SK-N-SH treated with all-trans-retinoic acid at 6 μM for 48 hours (cell line): ENCODE measurements around the gene CD300LF.

Experiments
- PPARA ChIP-seq: fragments of 250-450 bp; sonication (Bioruptor Pico); IDR thresholded peaks from 2 replicates; pipeline ENCODE4 v1.5.0; 2020; ENCODE audit warnings: mild to moderate bottlenecking, borderline replicate concordance
- RARB ChIP-seq: fragments of 250-450 bp; sonication (Bioruptor Pico); IDR thresholded peaks from 2 replicates; pipeline ENCODE4 v1.8.0; 2021; ENCODE audit warnings: mild to moderate bottlenecking, moderate library complexity
- ZFP3 ChIP-seq: fragments of 250-450 bp; sonication (Bioruptor Pico); IDR thresholded peaks from 2 replicates; pipeline ENCODE4 v1.5.0; 2020; ENCODE audit warnings: mild to moderate bottlenecking, moderate library complexity
- TF ChIP-seq, protein P1 (sequence below): fragments of 250-450 bp; sonication (Bioruptor Pico); IDR thresholded peaks from 2 replicates; pipeline ENCODE4 v1.8.0; 2020; ENCODE audit warnings: mild to moderate bottlenecking, moderate library complexity, borderline replicate concordance

DNA sequence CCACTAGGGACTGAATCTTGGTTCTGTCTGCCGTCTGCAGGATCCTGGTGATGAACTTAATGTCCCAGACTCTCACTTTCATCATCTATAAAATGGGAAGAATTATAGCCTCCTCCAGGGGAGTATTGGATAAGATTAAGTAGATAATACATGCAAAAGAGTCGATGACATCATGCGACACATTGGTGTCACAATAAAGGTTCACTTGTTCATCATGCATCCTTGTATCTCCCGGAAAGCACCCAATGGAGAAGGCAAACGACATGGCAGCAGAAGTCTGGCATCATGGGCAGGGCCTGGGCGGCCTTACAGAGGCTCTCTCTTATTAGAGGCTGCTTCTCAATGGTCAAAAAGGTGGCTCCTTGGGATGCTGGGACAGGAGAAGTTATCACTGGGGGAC, 54.1 kb downstream of the CD300LF start:
- TF ChIP-seq PPARA (CRISPR knock-in tag): no peak
- TF ChIP-seq, protein P1, sequence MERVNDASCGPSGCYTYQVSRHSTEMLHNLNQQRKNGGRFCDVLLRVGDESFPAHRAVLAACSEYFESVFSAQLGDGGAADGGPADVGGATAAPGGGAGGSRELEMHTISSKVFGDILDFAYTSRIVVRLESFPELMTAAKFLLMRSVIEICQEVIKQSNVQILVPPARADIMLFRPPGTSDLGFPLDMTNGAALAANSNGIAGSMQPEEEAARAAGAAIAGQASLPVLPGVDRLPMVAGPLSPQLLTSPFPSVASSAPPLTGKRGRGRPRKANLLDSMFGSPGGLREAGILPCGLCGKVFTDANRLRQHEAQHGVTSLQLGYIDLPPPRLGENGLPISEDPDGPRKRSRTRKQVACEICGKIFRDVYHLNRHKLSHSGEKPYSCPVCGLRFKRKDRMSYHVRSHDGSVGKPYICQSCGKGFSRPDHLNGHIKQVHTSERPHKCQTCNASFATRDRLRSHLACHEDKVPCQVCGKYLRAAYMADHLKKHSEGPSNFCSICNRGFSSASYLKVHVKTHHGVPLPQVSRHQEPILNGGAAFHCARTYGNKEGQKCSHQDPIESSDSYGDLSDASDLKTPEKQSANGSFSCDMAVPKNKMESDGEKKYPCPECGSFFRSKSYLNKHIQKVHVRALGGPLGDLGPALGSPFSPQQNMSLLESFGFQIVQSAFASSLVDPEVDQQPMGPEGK (CRISPR knock-in tag): no peak
- no peak for TF ChIP-seq ZFP3 (CRISPR knock-in tag)
- TF ChIP-seq RARB (CRISPR knock-in tag): no peak
